HG02678 (cell line): ENCODE measurements around the gene MOGAT3.

Experiments
- ATAC-seq: cut with Tn5 transposase; IDR thresholded peaks from one replicate; pipeline ENCODE4 v1.9.1; 2021; ENCODE audit warnings: mild to moderate bottlenecking, moderate library complexity; ENCODE audit not compliant: unreplicated experiment

The MOGAT3 gene

DNA sequence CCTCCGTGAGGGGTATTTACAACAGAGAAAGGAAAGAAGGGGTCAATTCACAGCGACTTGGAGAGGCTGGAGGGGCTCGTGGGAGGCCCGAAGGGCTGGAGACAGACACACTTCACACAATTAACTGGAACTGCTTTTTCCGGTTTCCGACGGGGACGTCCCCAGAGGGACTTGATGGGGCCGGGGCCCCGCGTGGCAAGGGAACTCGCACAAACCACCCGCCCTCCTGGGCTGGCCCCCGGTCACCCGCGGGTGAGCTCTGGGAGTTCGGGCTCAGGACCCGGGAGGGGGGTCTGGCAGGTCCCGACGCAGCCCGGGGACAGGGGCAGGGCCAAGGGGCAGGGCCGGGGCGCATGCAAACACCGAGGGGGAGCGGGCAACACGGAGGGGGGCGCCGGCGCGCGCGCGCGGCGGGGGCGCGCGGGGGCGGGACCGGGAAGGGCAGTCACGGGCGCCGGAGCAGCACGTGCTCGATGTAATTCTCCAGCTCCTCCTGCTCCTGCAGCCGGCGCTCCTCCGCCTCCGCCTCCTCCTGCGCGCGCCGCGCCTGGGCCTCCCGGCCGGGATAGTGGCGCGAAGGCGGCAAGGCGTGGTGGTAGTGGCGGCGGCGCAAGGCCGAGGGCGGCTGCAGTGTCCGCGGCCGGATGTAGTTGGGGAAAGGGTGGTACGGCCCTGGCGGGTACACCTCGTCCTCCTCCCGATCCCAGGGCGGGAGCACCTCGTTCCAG lies 38.1 kb downstream of the MOGAT3 start:
- ATAC-seq = no peak

GRCh38 chr7:101161692-101162471 lies 39.0 kb downstream of the MOGAT3 start:
- no peak for ATAC-seq

DNA sequence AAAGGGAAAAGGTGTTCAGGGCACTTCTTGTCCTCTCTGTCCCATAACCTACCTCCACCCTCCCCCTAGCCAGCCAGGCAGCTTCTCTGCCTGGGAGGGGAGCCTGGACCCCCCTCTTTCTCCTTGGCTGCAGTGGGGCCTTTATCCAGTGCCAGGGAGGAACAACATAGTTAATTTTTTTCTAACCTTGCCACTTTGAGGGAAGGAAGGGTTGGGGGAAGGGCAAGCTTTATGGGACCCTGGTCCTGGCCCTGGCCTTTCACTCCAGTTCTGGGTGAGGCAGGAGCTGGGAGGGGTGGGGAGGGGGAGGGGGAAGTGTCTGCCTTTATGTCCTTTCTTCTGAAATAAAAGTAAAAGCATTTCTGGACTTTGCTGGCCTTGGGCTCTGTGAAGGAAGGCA lies 39.9 kb downstream of the MOGAT3 start:
- ATAC-seq = no peak

DNA sequence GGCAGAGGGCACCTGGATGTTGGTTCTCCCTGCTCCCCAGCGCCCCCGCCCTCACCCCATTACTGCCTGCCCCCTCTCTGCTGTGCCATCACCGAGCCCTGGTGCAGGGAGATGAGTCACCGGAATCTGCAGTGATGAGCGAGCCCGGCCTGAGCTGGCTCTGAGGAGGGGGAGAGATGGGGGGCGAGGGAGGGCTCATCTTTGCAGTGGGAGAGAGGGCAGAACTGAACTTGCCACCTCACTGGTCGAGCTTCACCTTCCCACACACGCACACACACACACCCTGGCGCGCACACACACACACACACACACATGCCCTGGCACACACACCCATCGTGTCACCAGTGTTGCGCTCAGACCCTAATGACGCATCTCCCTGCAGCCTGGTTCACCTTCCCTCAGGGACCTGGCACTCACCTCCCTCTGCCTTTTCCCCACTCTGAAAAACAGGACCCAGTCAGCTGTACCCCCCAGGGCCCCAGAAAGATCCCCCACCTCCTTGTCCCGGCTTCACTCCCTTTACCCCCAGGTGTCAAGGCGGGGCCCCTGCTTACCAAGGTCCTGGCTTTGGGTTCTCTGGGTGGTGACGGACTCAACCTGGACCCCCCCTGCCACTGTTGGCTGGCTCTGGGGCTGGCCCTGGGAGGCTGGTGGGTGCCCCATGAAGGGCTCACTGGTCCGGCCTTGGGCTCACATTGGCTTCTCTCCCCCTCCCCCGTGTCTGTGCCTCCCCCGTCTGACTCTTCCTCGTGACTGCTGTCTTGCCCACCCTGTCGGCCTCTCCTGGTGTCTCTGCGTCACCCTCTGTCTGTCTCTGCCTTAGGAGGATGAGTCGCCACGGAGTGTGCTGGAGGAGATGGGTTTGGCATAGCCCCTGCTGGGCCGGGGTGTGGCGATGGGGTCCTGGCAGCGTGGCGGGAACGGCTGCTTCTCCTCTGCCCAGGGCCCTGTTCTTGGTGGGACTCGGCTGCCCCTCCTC lies 40.9 kb downstream of the MOGAT3 start:
- ATAC-seq = no peak

- ATAC-seq = no peak
Observed at GRCh38 chr7:101156866-101157589, 43.8 kb downstream of the MOGAT3 start.

DNA sequence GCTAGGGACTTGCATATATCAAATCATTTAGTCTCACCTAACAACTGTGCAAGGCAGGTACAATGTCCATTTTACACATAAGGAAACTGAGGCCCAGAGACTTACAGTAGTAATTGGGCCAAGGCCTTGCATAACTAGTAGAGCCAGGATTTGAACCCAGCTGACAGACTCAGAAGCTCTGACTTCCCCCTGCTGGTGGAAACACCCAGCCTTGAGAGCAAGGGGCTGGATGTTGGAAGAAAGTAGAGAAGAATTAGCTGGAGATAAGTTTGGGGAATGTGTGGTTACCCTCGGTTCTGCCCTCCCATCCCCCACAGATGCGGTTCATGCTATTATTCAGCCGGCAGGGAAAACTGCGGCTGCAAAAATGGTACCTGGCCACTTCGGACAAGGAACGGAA lies 44.6 kb downstream of the MOGAT3 start:
- ATAC-seq = no peak

DNA sequence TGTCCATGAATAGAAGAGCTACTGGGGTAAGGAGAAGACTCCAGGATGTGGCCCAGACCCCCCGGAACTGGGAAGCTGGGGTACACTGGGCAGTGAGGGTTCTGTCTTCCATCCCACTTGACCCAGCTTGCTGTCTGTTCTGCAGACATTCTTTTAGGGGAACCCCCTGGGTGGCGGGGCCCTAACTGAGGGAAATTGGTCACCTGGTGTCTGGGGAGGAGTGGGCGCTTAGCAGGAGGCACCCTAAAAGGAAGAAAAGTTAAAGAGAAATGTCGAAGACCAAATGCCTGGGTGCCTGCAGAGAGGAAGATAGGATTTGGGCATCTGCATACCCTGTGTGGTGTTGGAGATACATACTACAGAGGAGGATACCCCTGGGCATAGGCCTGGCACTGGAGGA lies 45.5 kb downstream of the MOGAT3 start:
- no peak for ATAC-seq

DNA sequence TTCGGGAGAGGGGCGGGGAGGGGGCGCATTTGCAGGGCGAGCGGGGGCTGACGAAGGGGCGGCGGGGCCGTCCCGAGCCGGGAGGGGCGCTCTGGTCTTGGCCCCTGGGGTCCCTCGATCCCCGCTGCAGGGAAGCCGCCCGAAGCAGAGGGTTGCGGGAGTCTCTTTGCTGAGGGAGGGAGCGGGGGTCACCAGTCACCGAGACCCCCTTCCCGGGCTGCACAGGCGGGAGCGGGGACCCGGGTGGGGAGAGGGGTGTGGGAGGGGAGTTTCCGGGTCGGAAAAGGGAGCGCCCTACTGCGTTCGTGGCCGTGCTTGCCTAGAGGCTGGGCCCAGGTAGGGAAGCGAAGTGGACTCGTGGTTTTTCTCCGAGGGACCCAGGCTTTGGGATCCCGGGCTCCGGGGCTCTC lies 46.1 kb downstream of the MOGAT3 start:
- ATAC-seq = peak; percentile 6

DNA sequence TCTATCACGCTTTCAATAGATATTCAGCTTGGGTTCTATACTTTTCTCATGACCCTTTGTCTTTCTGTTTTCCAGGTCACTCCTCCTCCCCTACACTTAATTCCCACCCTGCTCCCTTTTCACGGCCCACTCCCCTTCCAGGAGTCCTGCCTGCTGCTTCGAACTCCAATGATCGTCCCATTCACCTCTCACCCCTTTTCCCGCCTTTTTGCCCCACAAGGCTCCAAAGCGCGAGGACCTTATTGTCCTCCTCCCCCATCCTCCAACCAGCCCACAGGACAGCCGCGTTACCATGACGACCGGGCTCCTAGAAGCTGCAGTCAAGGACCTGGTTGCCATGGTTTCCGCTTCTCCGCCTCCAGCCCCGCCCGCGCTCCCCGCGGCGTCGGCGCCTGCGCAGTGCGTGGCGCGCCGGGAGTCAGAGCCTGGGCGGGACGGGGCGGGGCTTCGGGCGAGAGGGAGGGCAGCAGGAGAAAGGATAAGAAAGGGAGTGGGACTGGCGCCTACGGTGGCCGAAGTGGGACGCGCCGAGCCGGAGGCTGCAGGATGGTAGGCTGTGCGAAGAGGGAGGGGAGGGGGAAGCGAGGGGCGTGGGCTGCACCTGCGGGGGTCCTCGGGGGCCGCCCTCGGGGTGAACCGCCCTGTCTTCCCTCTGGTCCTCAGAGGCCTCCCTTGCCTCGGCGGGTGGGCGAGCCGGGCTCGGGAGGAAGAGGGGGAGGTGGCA lies 46.7 kb downstream of the MOGAT3 start, which contains the start of gene AP1S1:
TSS of gene AP1S1 (plus strand) at position 508 of the 724 bp plus-strand sequence. CDS start at position 547, 39 bp downstream.
- peak; percentile 91 for ATAC-seq

DNA sequence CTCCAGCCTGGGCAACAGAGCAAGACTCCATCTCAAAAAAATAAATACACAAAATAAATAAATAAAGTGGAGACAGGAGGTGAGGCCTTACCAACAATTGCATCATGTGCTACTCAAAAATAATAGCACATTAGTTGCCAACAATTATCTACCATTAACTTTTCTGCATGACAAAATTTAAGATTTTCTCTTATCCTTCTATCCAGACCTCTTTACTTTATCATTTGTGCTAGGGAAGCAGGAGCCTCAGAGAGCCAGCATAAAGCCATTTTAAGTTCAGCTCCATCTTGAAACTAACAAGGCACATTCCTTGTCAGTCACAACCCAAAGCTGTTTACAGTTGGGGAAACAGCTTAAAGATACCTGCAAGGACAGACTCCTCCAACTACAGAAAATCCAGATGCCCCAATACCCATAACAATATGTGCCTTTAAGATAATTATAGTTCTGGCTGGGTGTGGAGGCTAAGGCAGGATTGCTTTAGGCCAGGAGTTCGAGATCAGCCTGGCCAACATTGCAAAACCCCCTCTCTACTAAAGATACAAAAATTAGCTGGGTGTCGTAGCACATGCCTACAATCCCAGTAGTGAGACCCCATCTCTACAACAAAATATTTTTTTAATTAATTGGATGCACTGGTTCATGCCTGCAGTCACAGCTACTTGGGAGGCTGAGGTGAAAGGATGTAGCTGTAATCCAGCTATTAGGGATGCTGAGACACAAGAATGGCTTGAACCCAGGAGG lies 48.8 kb downstream of the MOGAT3 start:
- no peak for ATAC-seq
